IMR-90 (cell line): ENCODE measurements around the gene MTM1. TPM values are rescaled to one million over a fixed set of nuclear protein-coding genes. Genes with fewer than 3 reads are reported as not detected.

Experiments used
- ATAC-seq: fragments of 200-7000 bp; cut with Tn5 transposase; 2 replicates; pipeline ENCODE4 v1.9.1; 2020; ENCODE audit warnings: low read depth, mild to moderate bottlenecking, moderate library complexity
- BruUV-seq: library from RNA; stranded (reverse); fragments of 400-500 nt; replicated peaks from 2 replicates; lab custom pipeline; 2021; lab: Mats Ljungman, UMichigan
- CTCF ChIA-PET: fragments of 300-600 bp; formaldehyde crosslinking; extraction: SDS; loops from one replicate; lab custom pipeline; 2021; ENCODE audit warnings: antibody characterized with exemption; lab: Yijun Ruan, JAX
- POLR2A ChIA-PET: fragments of 300-600 bp; sonication (Branson Sonifier 250); formaldehyde crosslinking; loops from one replicate; lab custom pipeline; 2022; ENCODE audit warnings: antibody characterized with exemption; ENCODE audit not compliant: unreplicated experiment; lab: Charles Lee
- DNase-seq: peaks from one replicate; pipeline ENCODE4 v3.0.0; 2013
- H2AFZ ChIP-seq: replicated peaks from 2 replicates; pipeline ENCODE3; 2013; ENCODE audit warnings: low read length, mild to moderate bottlenecking; ENCODE audit not compliant: poor library complexity
- H2AK5ac ChIP-seq: 2 replicates; pipeline ENCODE4 v1.6.1; 2013; ENCODE audit warnings: low read depth, low read length, inconsistent platforms
- H2AK9ac ChIP-seq: replicated peaks from 2 replicates; pipeline ENCODE3; 2013; ENCODE audit warnings: mild to moderate bottlenecking, low read depth, low read length, moderate library complexity; ENCODE audit not compliant: poor library complexity
- H2BK120ac ChIP-seq: 2 replicates; pipeline ENCODE4 v1.6.1; 2013; ENCODE audit warnings: low read depth, low read length, inconsistent platforms
- H2BK15ac ChIP-seq: 3 replicates; pipeline ENCODE4 v1.6.1; 2013; ENCODE audit warnings: low read depth, low read length, inconsistent platforms
- H2BK20ac ChIP-seq: 2 replicates; pipeline ENCODE4 v1.6.1; 2013; ENCODE audit warnings: low read depth, mild to moderate bottlenecking, inconsistent platforms, low read length, moderate library complexity
- H2BK5ac ChIP-seq: 2 replicates; pipeline ENCODE4 v1.6.1; 2013; ENCODE audit warnings: mild to moderate bottlenecking, low read depth, low read length, inconsistent platforms; ENCODE audit not compliant: poor library complexity, severe bottlenecking
- H3K14ac ChIP-seq: replicated peaks from 2 replicates; pipeline ENCODE4 v1.6.1; 2013; ENCODE audit warnings: low read depth, low read length, inconsistent platforms
- H3K18ac ChIP-seq: 2 replicates; pipeline ENCODE4 v1.6.1; 2013; ENCODE audit warnings: low read depth, low read length, control low read depth
- H3K23ac ChIP-seq: 2 replicates; pipeline ENCODE4 v1.6.1; 2013; ENCODE audit warnings: low read depth, low read length, inconsistent platforms
- H3K27ac ChIP-seq: 2 replicates; pipeline ENCODE4 v1.5.1; 2013; ENCODE audit warnings: mild to moderate bottlenecking, control low read depth, low read length; ENCODE audit not compliant: insufficient read depth
- H3K27me3 ChIP-seq: 2 replicates; pipeline ENCODE4 v1.6.1; 2013; ENCODE audit warnings: low read length; ENCODE audit not compliant: control insufficient read depth, insufficient read depth
- H3K36me3 ChIP-seq: 2 replicates; pipeline ENCODE4 v1.6.1; 2013; ENCODE audit warnings: low read length, mixed read lengths; ENCODE audit not compliant: control insufficient read depth, insufficient read depth
- H3K4ac ChIP-seq: 2 replicates; pipeline ENCODE4 v1.6.1; 2013; ENCODE audit warnings: low read depth, low read length, inconsistent platforms
- H3K4me1 ChIP-seq: 2 replicates; pipeline ENCODE4 v1.6.1; 2013; ENCODE audit warnings: low read length, mixed read lengths; ENCODE audit not compliant: control insufficient read depth, insufficient read depth
- H3K4me2 ChIP-seq: 2 replicates; pipeline ENCODE4 v1.6.1; 2013; ENCODE audit warnings: low read depth, mild to moderate bottlenecking, control low read depth, low read length, moderate library complexity
- H3K4me3 ChIP-seq: 2 replicates; pipeline ENCODE4 v1.5.1; 2013; ENCODE audit warnings: low read depth, mild to moderate bottlenecking, control low read depth, low read length, moderate library complexity; ENCODE audit not compliant: insufficient read depth
- H3K56ac ChIP-seq: 2 replicates; pipeline ENCODE4 v1.6.1; 2013; ENCODE audit warnings: low read length, inconsistent platforms; ENCODE audit not compliant: insufficient read depth; ENCODE audit errors: extremely low read depth
- H3K79me1 ChIP-seq, 2 experiments: 2 replicates each; pipeline ENCODE4 v1.6.1; 2013; ENCODE audit warnings: low read length in 2 of 2, inconsistent platforms in 1 of 2, low read depth in 1 of 2
- H3K9ac ChIP-seq: 2 replicates; pipeline ENCODE4 v1.6.1; 2013; ENCODE audit warnings: low read depth, low read length, control low read depth
- H3K9me1 ChIP-seq: 2 replicates; pipeline ENCODE4 v1.6.1; 2013; ENCODE audit warnings: low read length, inconsistent platforms; ENCODE audit not compliant: insufficient read depth
- H3K9me3 ChIP-seq: 2 replicates; pipeline ENCODE4 v1.6.1; 2013; ENCODE audit warnings: low read length; ENCODE audit not compliant: control insufficient read depth, insufficient read depth
- H4K20me1 ChIP-seq: 2 replicates; pipeline ENCODE4 v1.6.1; 2013; ENCODE audit warnings: low read length, inconsistent platforms; ENCODE audit not compliant: insufficient read depth
- H4K5ac ChIP-seq: 2 replicates; pipeline ENCODE4 v1.6.1; 2013; ENCODE audit warnings: mild to moderate bottlenecking, low read depth, low read length, control low read depth
- H4K8ac ChIP-seq, 2 experiments: 2 replicates each; pipeline ENCODE4 v1.6.1; 2013; ENCODE audit warnings: low read depth in 2 of 2, low read length in 2 of 2, control low read depth in 1 of 2, inconsistent platforms in 1 of 2
- H4K91ac ChIP-seq: 2 replicates; pipeline ENCODE4 v1.6.1; 2013; ENCODE audit warnings: low read depth, low read length, inconsistent platforms; ENCODE audit not compliant: insufficient read depth
- BHLHE40 ChIP-seq: fragments of 150-350 bp; IDR thresholded peaks from 2 replicates; pipeline ENCODE4 v1.6.1; 2016; ENCODE audit warnings: mild to moderate bottlenecking, low read depth, low read length
- CEBPB ChIP-seq: IDR thresholded peaks from 2 replicates; pipeline ENCODE4 v1.6.1; 2012; ENCODE audit warnings: low read depth, low read length, improper control_type of control experiment
- CHD1 ChIP-seq: IDR thresholded peaks from 2 replicates; pipeline ENCODE4 v1.6.1; 2012; ENCODE audit warnings: low read depth, low read length, improper control_type of control experiment
- ELK1 ChIP-seq: fragments of 150-350 bp; IDR thresholded peaks from 2 replicates; pipeline ENCODE4 v1.6.1; 2016; ENCODE audit warnings: low read depth, mild to moderate bottlenecking, low read length, moderate library complexity, borderline replicate concordance
- FOS ChIP-seq: fragments of 150-350 bp; IDR thresholded peaks from 2 replicates; pipeline ENCODE4 v1.6.1; 2016; ENCODE audit warnings: low read depth, low read length
- MAFK ChIP-seq: IDR thresholded peaks from 2 replicates; pipeline ENCODE4 v1.6.1; 2012; ENCODE audit warnings: low read depth, low read length, improper control_type of control experiment
- MAZ ChIP-seq: IDR thresholded peaks from 2 replicates; pipeline ENCODE4 v1.6.1; 2012; ENCODE audit warnings: low read depth, mild to moderate bottlenecking, low read length, improper control_type of control experiment, moderate library complexity, borderline replicate concordance
- MXI1 ChIP-seq: IDR thresholded peaks from 2 replicates; pipeline ENCODE4 v1.6.1; 2012; ENCODE audit warnings: low read depth, mild to moderate bottlenecking, low read length, moderate library complexity, borderline replicate concordance
- NFE2L2 ChIP-seq: fragments of 150-350 bp; IDR thresholded peaks from 2 replicates; pipeline ENCODE4 v1.6.1; 2016; ENCODE audit warnings: low read depth, mild to moderate bottlenecking, low read length
- POLR2A ChIP-seq: IDR thresholded peaks from 2 replicates; pipeline ENCODE4 v1.6.1; 2012; ENCODE audit warnings: mild to moderate bottlenecking, low read depth, low read length
- RAD21 ChIP-seq: IDR thresholded peaks from 2 replicates; pipeline ENCODE4 v1.6.1; 2012; ENCODE audit warnings: low read length, improper control_type of control experiment
- RCOR1 ChIP-seq: IDR thresholded peaks from 2 replicates; pipeline ENCODE4 v1.6.1; 2012; ENCODE audit warnings: mild to moderate bottlenecking, low read length, improper control_type of control experiment; ENCODE audit not compliant: insufficient replicate concordance
- RFX5 ChIP-seq: IDR thresholded peaks from 2 replicates; pipeline ENCODE4 v1.8.0; 2012; ENCODE audit warnings: low read depth, mild to moderate bottlenecking, low read length, moderate library complexity
- SMC3 ChIP-seq: fragments of 150-350 bp; IDR thresholded peaks from 2 replicates; pipeline ENCODE4 v1.6.1; 2016; ENCODE audit warnings: low read depth, mild to moderate bottlenecking, antibody characterized with exemption, low read length, moderate library complexity
- USF2 ChIP-seq: fragments of 150-350 bp; IDR thresholded peaks from 2 replicates; pipeline ENCODE4 v1.6.1; 2017; ENCODE audit warnings: mild to moderate bottlenecking, antibody characterized with exemption, low read length, low read depth
- WGBS, 2 experiments: methylation state at CpG; one replicate each; pipeline versions ENCODE4 v1.1.5 to v1.1.7; 2013; ENCODE audit warnings: missing lambda C conversion rate in 2 of 2; ENCODE audit not compliant: insufficient read length in 1 of 2; ENCODE audit errors: extremely low coverage in 2 of 2; 5-methylcytosine and 5-hydroxymethylcytosine counted together
- dilution Hi-C: fragments of 300-500 bp; cut with HindIII; formaldehyde crosslinking; loops from one replicate; pipeline ENCODE4 v1.14.3; 2018; ENCODE audit warnings: low sequenced_read_pairs; ENCODE audit not compliant: unreplicated experiment
- in situ Hi-C: fragments of 300-500 bp; cut with MboI; formaldehyde crosslinking; loops from 3 replicates; pipeline ENCODE4 v1.14.3; 2019; ENCODE audit warnings: low sequenced_read_pairs, inconsistent platforms, mixed read lengths
- intact Hi-C: fragments of 100-400 bp; cut with micrococcal nuclease; formaldehyde crosslinking; loops from 2 replicates; pipeline ENCODE4 v1.10.0; 2022
- polyA plus RNA-seq, 3 experiments: library from polyadenylated mRNA; depleted of rRNA; stranded (reverse); fragments of >200 nt; gene quantifications; 2 replicates each; pipeline ENCODE4 v1.2.3, GENCODE V29; 2012; ENCODE audit warnings: low replicate concordance in 1 of 3
- total RNA-seq: library from RNA; depleted of rRNA; stranded (reverse); fragments of >200 nt; gene quantifications from 2 replicates; pipeline ENCODE4 v1.2.3, GENCODE V29; 2012

Gene MTM1
- total and polyA plus RNA-seq, 2 of the 4 experiments (the other 2 are of a cell fraction): 3.8 to 5.6 TPM

- no TSS peak for BruUV-seq
- H4K8ac ChIP-seq: no peak overlapping the region
- dilution Hi-C loops (no loop called here), in situ Hi-C loops (no loop called here), intact Hi-C loops (no loop called here)
- no peak overlapping the region for H3K56ac ChIP-seq
- no peak overlapping the region for H3K9ac ChIP-seq
- H2AK9ac ChIP-seq: no peak overlapping the region
- no peak overlapping the region for H2BK120ac ChIP-seq
- H3K4me3 ChIP-seq: no peak overlapping the region
- no peaks in the 10 kb centered on the region for H4K20me1 ChIP-seq
- ChIA-PET POLR2A (no interaction called here), CTCF (no interaction called here)
- no peak overlapping the region for H2BK15ac ChIP-seq
- H3K4me2 ChIP-seq: no peak overlapping the region
- no CpG with 5 or more reads among the region's 3 CpGs for WGBS, 2 experiments
- no peak overlapping the region for H2AK5ac ChIP-seq
- no peaks in the 10 kb centered on the region for H3K27me3 ChIP-seq
- H3K4me1 ChIP-seq: no peaks in the 10 kb centered on the region
- H2BK5ac ChIP-seq: no peak overlapping the region
- H3K9me3 ChIP-seq: no peaks in the 10 kb centered on the region
- no peaks in the 10 kb centered on the region for H3K9me1 ChIP-seq
- peaks cover 3% of the 10 kb centered on the region for H3K36me3 ChIP-seq
- no peak overlapping the region for H2BK20ac ChIP-seq
- no peak overlapping the region for H3K23ac ChIP-seq
- TF ChIP-seq MAZ (no peak), BHLHE40 (no peak), CHD1 (no peak), CEBPB (no peak), POLR2A (no peak), SMC3 (no peak), MAFK (no peak), NFE2L2 (no peak), MXI1 (no peak), FOS (no peak), RCOR1 (no peak), ELK1 (no peak), RAD21 (no peak), USF2 (no peak), RFX5 (no peak)
- no peak overlapping the region for H3K27ac ChIP-seq
- H3K18ac ChIP-seq: no peak overlapping the region
- H3K4ac ChIP-seq: no peak overlapping the region
- no peak overlapping the region for H2AFZ ChIP-seq
- H3K79me1 ChIP-seq: no peaks in the 10 kb centered on the region
- no peak for DNase-seq
- no peak overlapping the region for H4K5ac ChIP-seq
- no peak overlapping the region for H3K14ac ChIP-seq
- no peak overlapping the region for H4K91ac ChIP-seq
- no peak for ATAC-seq
These were observed 57.5 kb downstream of the MTM1 start for GRCh38 chrX:150625875-150626274.
